ENCODE results near the gene MINDY2.
A peak's percentile ranks its signal among the peaks of the same experiment; 100 is the strongest.
"Not testable (repeated sequence)": the region's sequence is repeated elsewhere in the genome, so short reads cannot be mapped to it uniquely, and the experiment has no call there.

The MINDY2 gene

DNA sequence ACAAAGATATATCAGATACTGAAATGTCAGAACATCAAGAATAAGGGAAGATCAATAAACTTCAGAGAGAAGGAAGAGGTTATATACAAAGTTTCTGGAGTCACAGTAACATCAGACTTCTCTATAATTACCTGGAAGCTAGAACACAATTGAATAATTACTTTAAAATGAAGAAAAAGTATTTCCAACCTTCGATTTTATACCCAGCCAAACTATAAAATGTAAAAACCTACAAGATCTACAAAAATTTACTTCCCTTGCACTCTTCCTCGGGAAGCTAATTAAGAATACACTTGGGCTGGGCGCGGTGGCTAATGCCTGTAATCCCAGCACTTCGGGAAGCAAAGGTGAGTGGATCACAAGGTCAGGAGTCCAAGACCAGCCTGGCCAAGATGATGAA is 6.6 kb upstream of the MINDY2 start:
- DNase-seq (ENCODE audit: low spot score) = no peak
- TF ChIP-seq, protein P1, sequence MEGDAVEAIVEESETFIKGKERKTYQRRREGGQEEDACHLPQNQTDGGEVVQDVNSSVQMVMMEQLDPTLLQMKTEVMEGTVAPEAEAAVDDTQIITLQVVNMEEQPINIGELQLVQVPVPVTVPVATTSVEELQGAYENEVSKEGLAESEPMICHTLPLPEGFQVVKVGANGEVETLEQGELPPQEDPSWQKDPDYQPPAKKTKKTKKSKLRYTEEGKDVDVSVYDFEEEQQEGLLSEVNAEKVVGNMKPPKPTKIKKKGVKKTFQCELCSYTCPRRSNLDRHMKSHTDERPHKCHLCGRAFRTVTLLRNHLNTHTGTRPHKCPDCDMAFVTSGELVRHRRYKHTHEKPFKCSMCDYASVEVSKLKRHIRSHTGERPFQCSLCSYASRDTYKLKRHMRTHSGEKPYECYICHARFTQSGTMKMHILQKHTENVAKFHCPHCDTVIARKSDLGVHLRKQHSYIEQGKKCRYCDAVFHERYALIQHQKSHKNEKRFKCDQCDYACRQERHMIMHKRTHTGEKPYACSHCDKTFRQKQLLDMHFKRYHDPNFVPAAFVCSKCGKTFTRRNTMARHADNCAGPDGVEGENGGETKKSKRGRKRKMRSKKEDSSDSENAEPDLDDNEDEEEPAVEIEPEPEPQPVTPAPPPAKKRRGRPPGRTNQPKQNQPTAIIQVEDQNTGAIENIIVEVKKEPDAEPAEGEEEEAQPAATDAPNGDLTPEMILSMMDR (IDR thresholded peaks at IDR 0.05; ENCODE audit: extremely low read depth, missing control alignments) = no peak

DNA sequence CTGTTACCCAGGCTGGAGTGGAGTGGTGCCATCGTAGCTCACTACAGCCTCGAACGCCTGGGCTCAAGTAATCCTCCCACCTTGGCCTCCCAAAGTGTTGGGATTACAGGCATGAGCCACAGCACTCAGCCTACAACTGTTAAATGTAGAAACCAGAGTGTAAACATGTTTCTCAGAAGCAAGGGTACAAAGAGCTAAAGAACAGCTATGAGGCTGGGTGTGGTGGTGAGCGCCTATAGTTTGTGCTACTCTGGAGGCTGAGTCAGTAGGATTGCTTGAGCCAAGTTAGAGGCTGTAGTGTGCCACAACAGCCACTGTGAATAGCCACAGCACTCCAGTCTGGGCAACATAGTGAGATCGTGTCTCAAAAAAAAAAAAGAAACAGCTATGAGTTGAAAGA is 4.8 kb upstream of the MINDY2 start:
- TF ChIP-seq, protein P1 (IDR thresholded peaks at IDR 0.05; ENCODE audit: extremely low read depth, missing control alignments) = no peak
- DNase-seq (ENCODE audit: low spot score) = no peak

- not testable (repeated sequence) for DNase-seq (ENCODE audit: low spot score)
Observed at GRCh38 chr15:58768601-58769004, 2.5 kb upstream of the MINDY2 start.

- TF ChIP-seq, protein P1 (IDR thresholded peaks at IDR 0.05; ENCODE audit: extremely low read depth, missing control alignments) = no peak
- peak; percentile 63 for DNase-seq (ENCODE audit: low spot score)
Observed at GRCh38 chr15:58770519-58770856, 614 bp upstream of the MINDY2 start.

DNA sequence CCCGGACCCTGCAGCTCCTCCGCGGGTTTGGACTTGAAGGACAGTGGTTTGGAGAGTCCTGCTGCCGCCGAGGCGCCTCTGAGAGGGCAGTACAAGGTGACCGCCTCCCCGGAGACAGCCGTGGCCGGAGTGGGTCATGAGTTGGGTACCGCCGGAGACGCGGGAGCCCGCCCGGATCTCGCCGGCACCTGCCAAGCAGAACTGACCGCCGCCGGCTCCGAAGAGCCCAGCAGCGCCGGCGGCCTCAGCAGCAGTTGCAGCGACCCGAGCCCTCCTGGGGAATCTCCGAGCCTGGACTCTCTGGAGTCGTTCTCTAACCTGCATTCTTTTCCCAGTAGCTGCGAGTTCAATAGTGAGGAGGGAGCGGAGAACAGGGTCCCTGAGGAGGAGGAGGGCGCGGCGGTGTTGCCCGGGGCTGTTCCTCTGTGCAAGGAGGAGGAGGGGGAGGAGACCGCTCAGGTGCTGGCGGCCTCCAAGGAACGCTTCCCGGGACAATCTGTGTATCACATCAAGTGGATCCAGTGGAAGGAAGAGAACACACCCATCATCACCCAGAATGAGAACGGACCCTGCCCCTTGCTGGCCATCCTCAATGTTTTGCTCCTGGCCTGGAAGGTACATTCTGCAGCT is 634 bp downstream of the MINDY2 start:
- TF ChIP-seq, protein P1 (IDR thresholded peaks at IDR 0.05; ENCODE audit: extremely low read depth, missing control alignments) = no peak
- DNase-seq (ENCODE audit: low spot score) = peak; percentile 32

DNA sequence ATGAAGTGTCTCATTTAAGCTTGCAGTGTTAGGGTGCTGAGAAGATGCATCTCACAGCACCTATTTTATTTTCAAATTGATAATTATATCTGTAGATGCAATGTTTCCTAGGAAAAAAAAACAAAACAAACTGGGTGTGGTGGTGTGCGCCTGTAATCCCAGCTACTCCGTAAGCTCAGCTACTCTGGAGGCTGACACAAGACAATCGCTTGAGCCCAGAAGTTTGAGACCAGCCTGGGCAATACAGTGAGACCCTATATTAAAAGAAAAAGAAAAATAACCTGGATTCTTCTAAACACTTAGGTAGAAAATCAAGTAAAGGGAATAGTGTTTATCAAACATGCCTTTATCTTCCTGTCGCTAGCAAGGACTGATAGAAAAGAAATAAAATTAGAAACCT is 1.9 kb downstream of the MINDY2 start:
- TF ChIP-seq, protein P1 (IDR thresholded peaks at IDR 0.05; ENCODE audit: extremely low read depth, missing control alignments) = no peak
- DNase-seq (ENCODE audit: low spot score) = no peak

DNA sequence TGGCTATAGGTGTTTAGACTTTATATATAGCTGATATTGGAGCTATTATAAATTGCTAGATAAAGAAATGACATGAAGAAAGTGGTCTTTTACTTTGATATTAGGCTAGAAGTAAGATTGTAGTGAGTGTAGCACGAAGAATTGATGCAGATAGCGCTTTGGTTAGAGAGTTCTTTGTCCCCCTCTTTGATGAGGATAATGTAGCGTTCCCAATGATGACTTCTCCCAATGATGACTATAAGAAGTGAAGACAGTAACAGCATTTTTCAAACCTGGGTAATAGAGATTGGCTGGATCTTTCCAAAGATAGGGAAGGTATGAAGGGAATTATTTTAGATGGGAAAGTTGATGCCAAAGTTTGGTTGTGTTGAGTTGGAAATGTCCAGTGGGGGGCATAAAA is 4.3 kb downstream of the MINDY2 start:
- TF ChIP-seq, protein P1 (IDR thresholded peaks at IDR 0.05; ENCODE audit: extremely low read depth, missing control alignments) = no peak
- no peak for DNase-seq (ENCODE audit: low spot score)

GRCh38 chr15:58777107-58777506 is 6.0 kb downstream of the MINDY2 start:
- DNase-seq (ENCODE audit: low spot score) = peak; percentile 44

More at GRCh38 chr15:58777107-58777506, 6.0 kb downstream of the MINDY2 start:
- TF ChIP-seq, protein P1 (IDR thresholded peaks at IDR 0.05; ENCODE audit: extremely low read depth, missing control alignments) = no peak
